ENCODE data around the gene STAC3. TPM values are rescaled to one million over a fixed set of nuclear protein-coding genes. Genes with fewer than 3 reads are reported as not detected.

STAC3 gene
- total RNA-seq, 3 donors from 2014 or later, result 1.4 to 2.2 (median 1.7) TPM

DNA sequence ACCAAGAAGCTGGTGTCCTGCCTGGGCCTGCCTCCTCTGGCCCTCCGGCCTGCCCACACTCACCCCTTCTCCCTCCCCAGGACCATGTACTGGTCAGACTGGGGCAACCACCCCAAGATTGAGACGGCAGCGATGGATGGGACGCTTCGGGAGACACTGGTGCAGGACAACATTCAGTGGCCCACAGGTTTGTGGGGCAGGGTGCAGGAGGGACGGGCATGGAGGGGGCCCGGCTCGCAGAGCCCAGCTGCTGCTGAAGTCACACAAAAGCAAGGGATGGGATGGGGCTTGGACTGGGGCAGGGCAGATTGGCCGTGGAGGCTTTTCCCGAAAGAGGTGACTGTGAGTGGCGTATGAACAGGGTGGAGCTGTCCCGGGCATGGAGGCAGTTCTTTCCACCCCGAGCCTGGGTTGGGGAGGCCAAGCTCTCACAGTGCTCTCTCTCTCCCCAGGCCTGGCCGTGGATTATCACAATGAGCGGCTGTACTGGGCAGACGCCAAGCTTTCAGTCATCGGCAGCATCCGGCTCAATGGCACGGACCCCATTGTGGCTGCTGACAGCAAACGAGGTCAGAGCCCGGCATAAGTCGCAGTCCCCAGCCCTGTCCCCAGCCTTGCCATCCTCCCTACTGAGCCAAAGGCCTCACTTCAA is 42.2 kb downstream of the STAC3 start:
- H3K4me3 Mint-ChIP-seq, result no peak overlapping the region
- peaks cover 6% of the 10 kb centered on the region for H3K27me3 Mint-ChIP-seq (ENCODE audit: low read depth)
- ATAC-seq (no peak), DNase-seq (no peak)
- no peaks in the 10 kb centered on the region for H3K36me3 Mint-ChIP-seq (ENCODE audit: insufficient read depth)
- peaks cover 5% of the 10 kb centered on the region for H3K4me1 Mint-ChIP-seq (ENCODE audit: low read depth)
- H3K9me3 Mint-ChIP-seq, result no peaks in the 10 kb centered on the region

- H3K4me1 Mint-ChIP-seq (ENCODE audit: low read depth), result no peaks in the 10 kb centered on the region
- ATAC-seq (no peak), DNase-seq (no peak)
- no peaks in the 10 kb centered on the region for H3K9me3 Mint-ChIP-seq
- H3K4me3 Mint-ChIP-seq, result no peak overlapping the region
- no peaks in the 10 kb centered on the region for H3K36me3 Mint-ChIP-seq (ENCODE audit: insufficient read depth)
- H3K27me3 Mint-ChIP-seq (ENCODE audit: low read depth), result no peaks in the 10 kb centered on the region
These were observed 43.0 kb downstream of the STAC3 start for GRCh38 chr12:57207731-57208630.

- ATAC-seq (no peak), DNase-seq (no peak)
- Mint-ChIP-seq H3K9me3 (no peaks in the 10 kb centered on the region), H3K36me3 (ENCODE audit: insufficient read depth) (no peaks in the 10 kb centered on the region), H3K4me3 (no peak overlapping the region), H3K27me3 (ENCODE audit: low read depth) (no peaks in the 10 kb centered on the region), H3K4me1 (ENCODE audit: low read depth) (no peaks in the 10 kb centered on the region)
These were observed 45.1 kb downstream of the STAC3 start for GRCh38 chr12:57205931-57206330.

DNA sequence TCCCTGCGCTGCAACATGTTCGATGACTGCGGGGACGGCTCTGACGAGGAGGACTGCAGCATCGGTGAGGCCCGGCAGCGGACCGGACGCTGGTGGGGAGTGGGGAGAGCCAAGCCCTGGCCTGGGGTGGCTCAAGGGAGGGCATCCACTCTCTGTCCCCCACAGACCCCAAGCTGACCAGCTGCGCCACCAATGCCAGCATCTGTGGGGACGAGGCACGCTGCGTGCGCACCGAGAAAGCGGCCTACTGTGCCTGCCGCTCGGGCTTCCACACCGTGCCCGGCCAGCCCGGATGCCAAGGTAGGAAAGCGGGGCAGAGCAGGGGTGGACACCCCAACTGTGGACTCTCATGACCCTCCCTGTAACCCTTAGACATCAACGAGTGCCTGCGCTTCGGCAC is 45.8 kb downstream of the STAC3 start:
- Mint-ChIP-seq H3K4me3 (no peak overlapping the region), H3K9me3 (no peaks in the 10 kb centered on the region), H3K4me1 (ENCODE audit: low read depth) (no peaks in the 10 kb centered on the region), H3K27me3 (ENCODE audit: low read depth) (no peaks in the 10 kb centered on the region), H3K36me3 (ENCODE audit: insufficient read depth) (no peaks in the 10 kb centered on the region)
- DNase-seq, result no peak
- ATAC-seq, result no peak

DNA sequence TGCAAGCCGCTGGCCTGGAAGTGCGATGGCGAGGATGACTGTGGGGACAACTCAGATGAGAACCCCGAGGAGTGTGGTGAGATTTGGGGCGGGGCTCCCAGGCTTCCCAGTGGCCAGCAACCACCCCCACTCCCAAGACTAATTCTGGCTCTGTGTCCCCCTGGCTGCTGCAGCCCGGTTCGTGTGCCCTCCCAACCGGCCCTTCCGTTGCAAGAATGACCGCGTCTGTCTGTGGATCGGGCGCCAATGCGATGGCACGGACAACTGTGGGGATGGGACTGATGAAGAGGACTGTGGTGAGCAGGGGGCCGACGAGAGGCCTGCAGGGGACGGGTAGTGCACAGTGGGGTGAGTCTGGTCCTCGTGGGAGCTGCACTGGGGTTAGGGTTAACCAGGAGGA is 46.5 kb downstream of the STAC3 start:
- no peaks in the 10 kb centered on the region for H3K9me3 Mint-ChIP-seq
- H3K4me1 Mint-ChIP-seq (ENCODE audit: low read depth), result no peaks in the 10 kb centered on the region
- H3K4me3 Mint-ChIP-seq, result no peak overlapping the region
- no peak for DNase-seq
- no peak for ATAC-seq
- H3K27me3 Mint-ChIP-seq (ENCODE audit: low read depth), result no peaks in the 10 kb centered on the region
- H3K36me3 Mint-ChIP-seq (ENCODE audit: insufficient read depth), result no peaks in the 10 kb centered on the region

GRCh38 chr12:57203791-57204190 is 47.2 kb downstream of the STAC3 start:
- no peak for ATAC-seq
- Mint-ChIP-seq H3K4me3 (no peak overlapping the region), H3K27me3 (ENCODE audit: low read depth) (no peaks in the 10 kb centered on the region), H3K4me1 (ENCODE audit: low read depth) (no peaks in the 10 kb centered on the region), H3K9me3 (no peaks in the 10 kb centered on the region), H3K36me3 (ENCODE audit: insufficient read depth) (no peaks in the 10 kb centered on the region)
- DNase-seq, result no peak

DNA sequence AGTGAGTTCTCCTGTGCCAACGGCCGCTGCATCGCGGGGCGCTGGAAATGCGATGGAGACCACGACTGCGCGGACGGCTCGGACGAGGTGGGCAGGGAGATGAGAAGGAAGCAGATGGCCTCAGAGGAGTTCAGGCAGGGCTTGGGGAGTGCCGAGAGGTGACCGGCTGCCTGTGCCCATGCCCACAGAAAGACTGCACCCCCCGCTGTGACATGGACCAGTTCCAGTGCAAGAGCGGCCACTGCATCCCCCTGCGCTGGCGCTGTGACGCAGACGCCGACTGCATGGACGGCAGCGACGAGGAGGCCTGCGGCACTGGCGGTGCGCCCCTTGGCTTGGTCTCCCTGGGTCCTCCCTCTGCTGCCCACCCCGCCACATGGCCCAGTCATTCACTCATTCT is 47.8 kb downstream of the STAC3 start:
- no peaks in the 10 kb centered on the region for H3K27me3 Mint-ChIP-seq (ENCODE audit: low read depth)
- no peak overlapping the region for H3K4me3 Mint-ChIP-seq
- no peaks in the 10 kb centered on the region for H3K4me1 Mint-ChIP-seq (ENCODE audit: low read depth)
- no peaks in the 10 kb centered on the region for H3K36me3 Mint-ChIP-seq (ENCODE audit: insufficient read depth)
- H3K9me3 Mint-ChIP-seq, result no peaks in the 10 kb centered on the region
- DNase-seq, result no peak
- no peak for ATAC-seq

DNA sequence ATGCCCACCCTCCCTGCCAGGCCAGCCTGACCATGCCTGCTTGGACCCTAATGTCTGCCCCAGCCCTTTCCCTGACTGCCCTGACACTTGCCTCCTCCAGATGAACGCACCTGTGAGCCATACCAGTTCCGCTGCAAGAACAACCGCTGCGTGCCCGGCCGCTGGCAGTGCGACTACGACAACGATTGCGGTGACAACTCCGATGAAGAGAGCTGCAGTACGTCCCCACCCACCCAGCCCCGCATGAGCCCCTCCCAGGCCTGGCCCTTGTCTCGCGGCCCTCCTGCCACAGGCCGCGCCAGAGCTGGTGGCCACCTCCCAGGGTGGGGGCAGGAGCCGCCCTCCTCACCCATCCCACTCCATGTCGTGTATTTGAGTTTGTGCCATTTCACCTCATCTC is 48.7 kb downstream of the STAC3 start:
- Mint-ChIP-seq H3K4me3 (no peak overlapping the region), H3K4me1 (ENCODE audit: low read depth) (no peaks in the 10 kb centered on the region), H3K9me3 (no peaks in the 10 kb centered on the region), H3K36me3 (ENCODE audit: insufficient read depth) (no peaks in the 10 kb centered on the region), H3K27me3 (ENCODE audit: low read depth) (no peaks in the 10 kb centered on the region)
- DNase-seq (no peak), ATAC-seq (no peak)

DNA sequence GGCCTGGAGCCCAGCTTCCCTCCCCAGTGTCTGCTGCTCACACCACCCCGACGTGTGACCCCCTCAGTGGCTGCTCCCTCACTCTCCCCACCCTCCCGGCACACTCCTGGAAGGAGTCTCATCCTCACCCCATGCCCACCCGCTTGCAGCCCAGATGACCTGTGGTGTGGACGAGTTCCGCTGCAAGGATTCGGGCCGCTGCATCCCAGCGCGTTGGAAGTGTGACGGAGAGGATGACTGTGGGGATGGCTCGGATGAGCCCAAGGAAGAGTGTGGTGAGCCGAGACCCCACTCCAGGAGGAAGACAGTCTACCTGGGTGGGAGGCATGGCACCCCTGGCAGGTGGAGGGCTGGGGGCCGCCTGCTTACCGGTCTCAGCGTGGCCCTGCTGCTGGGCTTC is 49.4 kb downstream of the STAC3 start:
- ATAC-seq, result no peak
- Mint-ChIP-seq H3K9me3 (no peaks in the 10 kb centered on the region), H3K36me3 (ENCODE audit: insufficient read depth) (no peaks in the 10 kb centered on the region), H3K4me3 (no peak overlapping the region), H3K27me3 (ENCODE audit: low read depth) (no peaks in the 10 kb centered on the region), H3K4me1 (ENCODE audit: low read depth) (no peaks in the 10 kb centered on the region)
- no peak for DNase-seq

- no peaks in the 10 kb centered on the region for H3K36me3 Mint-ChIP-seq (ENCODE audit: insufficient read depth)
- no peaks in the 10 kb centered on the region for H3K27me3 Mint-ChIP-seq (ENCODE audit: low read depth)
- H3K4me1 Mint-ChIP-seq (ENCODE audit: low read depth), result no peaks in the 10 kb centered on the region
- H3K4me3 Mint-ChIP-seq, result no peak overlapping the region
- no peaks in the 10 kb centered on the region for H3K9me3 Mint-ChIP-seq
- no peak for ATAC-seq
- DNase-seq, result no peak
These were observed 49.8 kb downstream of the STAC3 start for GRCh38 chr12:57201219-57201618.

GRCh38 chr12:57200497-57200896 is 50.5 kb downstream of the STAC3 start:
- no peaks in the 10 kb centered on the region for H3K9me3 Mint-ChIP-seq

DNA sequence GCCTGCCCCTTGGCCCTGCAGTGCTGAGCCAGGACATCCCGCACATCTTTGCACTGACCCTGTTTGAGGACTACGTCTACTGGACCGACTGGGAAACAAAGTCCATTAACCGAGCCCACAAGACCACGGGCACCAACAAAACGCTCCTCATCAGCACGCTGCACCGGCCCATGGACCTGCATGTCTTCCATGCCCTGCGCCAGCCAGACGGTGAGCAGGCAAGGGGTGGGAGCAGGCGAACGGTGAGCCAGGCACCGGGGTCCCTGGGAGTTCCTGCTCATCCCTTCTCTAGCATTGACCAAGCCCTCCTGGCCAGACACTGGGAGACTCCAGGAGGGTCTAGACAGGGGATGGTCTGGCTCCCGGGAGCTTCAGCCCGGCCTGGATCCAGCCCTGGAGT is 51.8 kb downstream of the STAC3 start:
- Mint-ChIP-seq H3K4me3 (no peak overlapping the region), H3K27me3 (ENCODE audit: low read depth) (no peaks in the 10 kb centered on the region)

More at GRCh38 chr12:57200497-57200896, 50.5 kb downstream of the STAC3 start:
- DNase-seq (no peak), ATAC-seq (no peak)
- no peak overlapping the region for H3K4me3 Mint-ChIP-seq
- no peaks in the 10 kb centered on the region for H3K4me1 Mint-ChIP-seq (ENCODE audit: low read depth)
- no peaks in the 10 kb centered on the region for H3K27me3 Mint-ChIP-seq (ENCODE audit: low read depth)
- no peaks in the 10 kb centered on the region for H3K36me3 Mint-ChIP-seq (ENCODE audit: insufficient read depth)

GRCh38 chr12:57198329-57198728 is 52.7 kb downstream of the STAC3 start:
- Mint-ChIP-seq H3K9me3 (no peaks in the 10 kb centered on the region), H3K36me3 (ENCODE audit: insufficient read depth) (no peaks in the 10 kb centered on the region), H3K4me1 (ENCODE audit: low read depth) (no peaks in the 10 kb centered on the region), H3K4me3 (no peak overlapping the region), H3K27me3 (ENCODE audit: low read depth) (no peaks in the 10 kb centered on the region)
- no peak for DNase-seq
- ATAC-seq, result no peak

More for the DNA sequence above, 51.8 kb downstream of the STAC3 start:
- Mint-ChIP-seq H3K4me1 (ENCODE audit: low read depth) (no peaks in the 10 kb centered on the region), H3K9me3 (no peaks in the 10 kb centered on the region), H3K36me3 (ENCODE audit: insufficient read depth) (no peaks in the 10 kb centered on the region)
- DNase-seq (no peak), ATAC-seq (no peak)

DNA sequence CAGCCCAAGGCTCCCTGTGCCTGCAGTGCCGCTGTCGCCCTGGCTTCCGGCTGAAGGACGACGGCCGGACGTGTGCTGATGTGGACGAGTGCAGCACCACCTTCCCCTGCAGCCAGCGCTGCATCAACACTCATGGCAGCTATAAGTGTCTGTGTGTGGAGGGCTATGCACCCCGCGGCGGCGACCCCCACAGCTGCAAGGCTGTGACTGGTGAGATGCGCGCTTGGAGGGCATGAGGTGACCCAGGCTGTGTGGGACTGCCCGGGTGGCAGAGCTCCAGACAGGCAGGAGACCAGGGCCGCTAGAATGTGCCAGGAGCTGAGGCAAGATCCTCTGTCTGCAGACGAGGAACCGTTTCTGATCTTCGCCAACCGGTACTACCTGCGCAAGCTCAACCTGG is 54.0 kb downstream of the STAC3 start:
- no peak for ATAC-seq
- no peaks in the 10 kb centered on the region for H3K36me3 Mint-ChIP-seq (ENCODE audit: insufficient read depth)
- H3K4me3 Mint-ChIP-seq, result no peak overlapping the region
- no peaks in the 10 kb centered on the region for H3K4me1 Mint-ChIP-seq (ENCODE audit: low read depth)
- DNase-seq, result no peak
- no peaks in the 10 kb centered on the region for H3K27me3 Mint-ChIP-seq (ENCODE audit: low read depth)
- H3K9me3 Mint-ChIP-seq, result no peaks in the 10 kb centered on the region

DNA sequence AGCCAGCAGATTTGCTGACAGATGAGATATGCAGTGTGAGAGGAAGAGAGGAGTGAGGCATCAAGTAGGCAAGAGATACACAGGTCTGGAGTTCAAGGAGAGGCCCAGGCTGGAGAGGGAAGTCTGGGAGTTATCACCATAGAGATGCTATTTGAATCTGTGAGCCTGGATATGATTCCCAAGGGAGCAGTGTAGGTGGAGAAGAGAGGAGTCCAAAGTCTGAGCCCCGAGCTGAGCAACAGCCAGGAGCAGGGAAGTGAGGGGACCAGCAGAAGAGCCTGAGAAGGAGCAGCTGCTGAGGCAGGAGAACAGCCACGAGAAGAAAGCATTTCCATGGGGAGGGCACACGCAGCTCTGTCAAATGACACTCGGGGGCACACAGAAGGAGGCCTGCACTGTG is 54.5 kb downstream of the STAC3 start:
- no peak overlapping the region for H3K4me3 Mint-ChIP-seq
- ATAC-seq (no peak), DNase-seq (no peak)
- H3K36me3 Mint-ChIP-seq (ENCODE audit: insufficient read depth), result no peaks in the 10 kb centered on the region
- no peaks in the 10 kb centered on the region for H3K27me3 Mint-ChIP-seq (ENCODE audit: low read depth)
- no peaks in the 10 kb centered on the region for H3K4me1 Mint-ChIP-seq (ENCODE audit: low read depth)
- H3K9me3 Mint-ChIP-seq, result no peaks in the 10 kb centered on the region

All from activated T-cell treated with anti-CD3 and anti-CD28 coated beads, Interleukin-2, amount 50 U/mL, for 4 hours (primary cell).